ENCODE results near the gene LRRC55.

The LRRC55 gene

GRCh38 chr11:57155400-57155799, 26.4 kb upstream of the LRRC55 start:
- Histone ChIP-seq H3K27me3 (ENCODE audit: insufficient read depth, insufficient read length) (no peaks in the 10 kb centered on the region), H3K9me3 (ENCODE audit: insufficient read depth, low read length) (no peaks in the 10 kb centered on the region), H3K9ac (ENCODE audit: insufficient read length, low read depth) (no peak overlapping the region), H3K36me3 (ENCODE audit: insufficient read depth, insufficient read length, low read length) (no peaks in the 10 kb centered on the region), H3K4me3 (ENCODE audit: insufficient read length, low read depth) (no peak overlapping the region), H3K4me1 (ENCODE audit: insufficient read depth, insufficient read length) (peaks cover 10% of the 10 kb centered on the region)
- no peak for TF ChIP-seq YY1 (IDR thresholded peaks at IDR 0.05; ENCODE audit: insufficient read depth, insufficient read length)
- TF ChIP-seq ZNF274 (IDR thresholded peaks at IDR 0.05; ENCODE audit: low read depth, low read length), result no peak
- no peak for TF ChIP-seq SUZ12 (IDR thresholded peaks at IDR 0.05; ENCODE audit: extremely low read depth, insufficient read depth, insufficient read length)
- DNase-seq (ENCODE audit: low read depth, low spot score), result no peak

GRCh38 chr11:57155838-57156607, 25.7 kb upstream of the LRRC55 start:
- Histone ChIP-seq H3K9ac (ENCODE audit: insufficient read length, low read depth) (no peak overlapping the region), H3K9me3 (ENCODE audit: insufficient read depth, low read length) (no peaks in the 10 kb centered on the region), H3K4me3 (ENCODE audit: insufficient read length, low read depth) (no peak overlapping the region), H3K27me3 (ENCODE audit: insufficient read depth, insufficient read length) (no peaks in the 10 kb centered on the region), H3K36me3 (ENCODE audit: insufficient read depth, insufficient read length, low read length) (no peaks in the 10 kb centered on the region), H3K4me1 (ENCODE audit: insufficient read depth, insufficient read length) (peaks cover 10% of the 10 kb centered on the region)
- peak; percentile 77 for DNase-seq (ENCODE audit: low read depth, low spot score)
- no peak for TF ChIP-seq SUZ12 (IDR thresholded peaks at IDR 0.05; ENCODE audit: extremely low read depth, insufficient read depth, insufficient read length)
- TF ChIP-seq YY1 (IDR thresholded peaks at IDR 0.05; ENCODE audit: insufficient read depth, insufficient read length), result no peak

- Histone ChIP-seq H3K36me3 (ENCODE audit: insufficient read depth, insufficient read length, low read length) (no peaks in the 10 kb centered on the region), H3K4me3 (ENCODE audit: insufficient read length, low read depth) (no peak overlapping the region), H3K4me1 (ENCODE audit: insufficient read depth, insufficient read length) (peaks cover 10% of the 10 kb centered on the region), H3K9me3 (ENCODE audit: insufficient read depth, low read length) (no peaks in the 10 kb centered on the region), H3K9ac (ENCODE audit: insufficient read length, low read depth) (peak overlapping the region; percentile 11), H3K27me3 (ENCODE audit: insufficient read depth, insufficient read length) (no peaks in the 10 kb centered on the region)
- DNase-seq (ENCODE audit: low read depth, low spot score), result no peak
- no peak for TF ChIP-seq SUZ12 (IDR thresholded peaks at IDR 0.05; ENCODE audit: extremely low read depth, insufficient read depth, insufficient read length)
- TF ChIP-seq YY1 (IDR thresholded peaks at IDR 0.05; ENCODE audit: insufficient read depth, insufficient read length), result no peak
- TF ChIP-seq ZNF274 (IDR thresholded peaks at IDR 0.05; ENCODE audit: low read depth, low read length), result no peak
These were observed 24.8 kb upstream of the LRRC55 start for GRCh38 chr11:57156928-57157327.

- H3K9ac ChIP-seq (ENCODE audit: insufficient read length, low read depth), result no peak overlapping the region
- peaks cover 10% of the 10 kb centered on the region for H3K4me1 ChIP-seq (ENCODE audit: insufficient read depth, insufficient read length)
- no peak overlapping the region for H3K4me3 ChIP-seq (ENCODE audit: insufficient read length, low read depth)
- DNase-seq (ENCODE audit: low read depth, low spot score), result no peak
- no peaks in the 10 kb centered on the region for H3K9me3 ChIP-seq (ENCODE audit: insufficient read depth, low read length)
- H3K27me3 ChIP-seq (ENCODE audit: insufficient read depth, insufficient read length), result no peaks in the 10 kb centered on the region
- TF ChIP-seq ZNF274 (IDR thresholded peaks at IDR 0.05; ENCODE audit: low read depth, low read length) (no peak), YY1 (IDR thresholded peaks at IDR 0.05; ENCODE audit: insufficient read depth, insufficient read length) (no peak), SUZ12 (IDR thresholded peaks at IDR 0.05; ENCODE audit: extremely low read depth, insufficient read depth, insufficient read length) (no peak)
- no peaks in the 10 kb centered on the region for H3K36me3 ChIP-seq (ENCODE audit: insufficient read depth, insufficient read length, low read length)
These were observed 24.1 kb upstream of the LRRC55 start for GRCh38 chr11:57157624-57158023.

GRCh38 chr11:57158180-57158579, 23.6 kb upstream of the LRRC55 start:
- no peak overlapping the region for H3K4me3 ChIP-seq (ENCODE audit: insufficient read length, low read depth)

GRCh38 chr11:57158599-57158998, 23.2 kb upstream of the LRRC55 start:
- H3K36me3 ChIP-seq (ENCODE audit: insufficient read depth, insufficient read length, low read length), result no peaks in the 10 kb centered on the region
- TF ChIP-seq YY1 (IDR thresholded peaks at IDR 0.05; ENCODE audit: insufficient read depth, insufficient read length) (no peak), ZNF274 (IDR thresholded peaks at IDR 0.05; ENCODE audit: low read depth, low read length) (no peak), SUZ12 (IDR thresholded peaks at IDR 0.05; ENCODE audit: extremely low read depth, insufficient read depth, insufficient read length) (no peak)
- no peak for DNase-seq (ENCODE audit: low read depth, low spot score)
- H3K27me3 ChIP-seq (ENCODE audit: insufficient read depth, insufficient read length), result no peaks in the 10 kb centered on the region
- H3K9me3 ChIP-seq (ENCODE audit: insufficient read depth, low read length), result no peaks in the 10 kb centered on the region
- H3K9ac ChIP-seq (ENCODE audit: insufficient read length, low read depth), result no peak overlapping the region
- H3K4me1 ChIP-seq (ENCODE audit: insufficient read depth, insufficient read length), result peaks cover 10% of the 10 kb centered on the region
- no peak overlapping the region for H3K4me3 ChIP-seq (ENCODE audit: insufficient read length, low read depth)

More at GRCh38 chr11:57158180-57158579, 23.6 kb upstream of the LRRC55 start:
- Histone ChIP-seq H3K9me3 (ENCODE audit: insufficient read depth, low read length) (no peaks in the 10 kb centered on the region), H3K4me1 (ENCODE audit: insufficient read depth, insufficient read length) (peaks cover 10% of the 10 kb centered on the region), H3K9ac (ENCODE audit: insufficient read length, low read depth) (no peak overlapping the region), H3K36me3 (ENCODE audit: insufficient read depth, insufficient read length, low read length) (no peaks in the 10 kb centered on the region), H3K27me3 (ENCODE audit: insufficient read depth, insufficient read length) (no peaks in the 10 kb centered on the region)
- TF ChIP-seq YY1 (IDR thresholded peaks at IDR 0.05; ENCODE audit: insufficient read depth, insufficient read length) (no peak), ZNF274 (IDR thresholded peaks at IDR 0.05; ENCODE audit: low read depth, low read length) (no peak), SUZ12 (IDR thresholded peaks at IDR 0.05; ENCODE audit: extremely low read depth, insufficient read depth, insufficient read length) (no peak)
- no peak for DNase-seq (ENCODE audit: low read depth, low spot score)

- Histone ChIP-seq H3K27me3 (ENCODE audit: insufficient read depth, insufficient read length) (no peaks in the 10 kb centered on the region), H3K9me3 (ENCODE audit: insufficient read depth, low read length) (no peaks in the 10 kb centered on the region), H3K4me3 (ENCODE audit: insufficient read length, low read depth) (no peak overlapping the region), H3K9ac (ENCODE audit: insufficient read length, low read depth) (no peak overlapping the region), H3K36me3 (ENCODE audit: insufficient read depth, insufficient read length, low read length) (no peaks in the 10 kb centered on the region), H3K4me1 (ENCODE audit: insufficient read depth, insufficient read length) (peaks cover 4% of the 10 kb centered on the region)
- TF ChIP-seq YY1 (IDR thresholded peaks at IDR 0.05; ENCODE audit: insufficient read depth, insufficient read length) (no peak), SUZ12 (IDR thresholded peaks at IDR 0.05; ENCODE audit: extremely low read depth, insufficient read depth, insufficient read length) (no peak), ZNF274 (IDR thresholded peaks at IDR 0.05; ENCODE audit: low read depth, low read length) (no peak)
- no peak for DNase-seq (ENCODE audit: low read depth, low spot score)
These were observed 21.1 kb upstream of the LRRC55 start for GRCh38 chr11:57160665-57161064.

Measured in NT2/D1 (cell line).